ENCODE results near the gene PLPP4. TPM values are rescaled to one million over a fixed set of nuclear protein-coding genes. Genes with fewer than 3 reads are reported as not detected.

The PLPP4 gene
- polyA plus RNA-seq, 1 donor: 3.1 TPM

DNA sequence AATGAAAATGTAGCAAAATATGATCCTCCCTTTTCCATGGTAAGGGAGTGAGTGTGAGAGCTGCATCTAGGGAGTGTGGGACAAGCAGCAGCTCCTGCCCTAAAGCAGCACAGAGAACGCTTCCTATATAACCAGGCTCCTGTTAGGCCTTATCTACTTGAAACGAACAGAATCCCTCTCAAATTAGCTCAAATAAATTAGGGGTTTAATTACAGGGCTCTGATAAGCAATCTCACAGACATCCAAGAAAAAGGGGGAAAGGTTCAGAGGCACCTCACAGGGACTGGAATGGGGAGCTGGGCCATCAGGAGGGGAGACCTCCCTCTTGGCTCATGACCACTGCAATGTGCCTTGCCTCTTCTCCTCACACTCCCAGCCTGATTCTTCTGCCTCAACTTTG lies 57.9 kb downstream of the PLPP4 start:
- Histone ChIP-seq H3K36me3 (ENCODE audit: control insufficient read depth, insufficient read depth, low read length) (no peaks in the 10 kb centered on the region), H3K4me1 (ENCODE audit: control insufficient read depth, insufficient read depth, low read length) (no peaks in the 10 kb centered on the region), H3K4me3 (ENCODE audit: low read length) (no peak overlapping the region), H3K27ac (ENCODE audit: low read length) (no peak overlapping the region), H3K9me3 (ENCODE audit: control insufficient read depth, low read depth, low read length) (no peaks in the 10 kb centered on the region), H3K27me3 (ENCODE audit: control insufficient read depth, insufficient read depth, low read length) (no peaks in the 10 kb centered on the region)
- WGBS (ENCODE audit: insufficient coverage, low lambda C conversion rate): no CpG with 5 or more reads among the region's 2 CpGs
- no peak for DNase-seq

- no peaks in the 10 kb centered on the region for H3K36me3 ChIP-seq (ENCODE audit: control insufficient read depth, insufficient read depth, low read length)
- H3K27me3 ChIP-seq (ENCODE audit: control insufficient read depth, insufficient read depth, low read length): no peaks in the 10 kb centered on the region
- DNase-seq: no peak
- H3K4me3 ChIP-seq (ENCODE audit: low read length): no peak overlapping the region
- no peak overlapping the region for H3K27ac ChIP-seq (ENCODE audit: low read length)
- WGBS (ENCODE audit: insufficient coverage, low lambda C conversion rate): no CpG with 5 or more reads among the region's 2 CpGs
- no peaks in the 10 kb centered on the region for H3K4me1 ChIP-seq (ENCODE audit: control insufficient read depth, insufficient read depth, low read length)
- no peaks in the 10 kb centered on the region for H3K9me3 ChIP-seq (ENCODE audit: control insufficient read depth, low read depth, low read length)
Measured at GRCh38 chr10:120515741-120516140, 58.7 kb downstream of the PLPP4 start.

DNA sequence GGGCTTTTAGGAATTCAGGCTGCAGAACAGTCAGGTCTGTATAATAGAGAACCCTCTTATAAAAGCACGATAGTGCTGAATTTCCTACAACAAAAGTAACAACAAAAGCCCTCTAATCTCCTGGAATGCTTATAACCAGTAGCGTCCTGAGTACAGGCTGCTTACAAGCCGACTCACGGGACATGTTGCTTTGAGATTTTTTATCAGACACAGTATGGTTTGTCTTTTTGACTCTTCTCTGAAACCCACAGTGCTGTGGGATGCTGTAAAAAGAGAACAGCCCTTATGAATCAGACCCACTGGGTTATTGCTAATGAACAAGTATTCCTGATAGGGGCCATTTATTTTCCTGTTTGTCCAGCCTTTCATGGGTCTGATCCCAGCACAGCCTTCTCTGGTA lies 59.4 kb downstream of the PLPP4 start:
- Histone ChIP-seq H3K27me3 (ENCODE audit: control insufficient read depth, insufficient read depth, low read length) (no peaks in the 10 kb centered on the region), H3K36me3 (ENCODE audit: control insufficient read depth, insufficient read depth, low read length) (no peaks in the 10 kb centered on the region), H3K9me3 (ENCODE audit: control insufficient read depth, low read depth, low read length) (no peaks in the 10 kb centered on the region), H3K27ac (ENCODE audit: low read length) (no peak overlapping the region), H3K4me1 (ENCODE audit: control insufficient read depth, insufficient read depth, low read length) (no peaks in the 10 kb centered on the region), H3K4me3 (ENCODE audit: low read length) (no peak overlapping the region)
- DNase-seq: no peak
- no CpG with 5 or more reads among the region's 4 CpGs for WGBS (ENCODE audit: insufficient coverage, low lambda C conversion rate)

GRCh38 chr10:120517196-120517595 lies 60.2 kb downstream of the PLPP4 start:
- 88% methylated on average over 1 of the region's 5 CpGs for WGBS (ENCODE audit: insufficient coverage, low lambda C conversion rate)
- H3K9me3 ChIP-seq (ENCODE audit: control insufficient read depth, low read depth, low read length): no peaks in the 10 kb centered on the region

GRCh38 chr10:120517881-120518484 lies 61.0 kb downstream of the PLPP4 start:
- no peak overlapping the region for H3K4me3 ChIP-seq (ENCODE audit: low read length)
- H3K27me3 ChIP-seq (ENCODE audit: control insufficient read depth, insufficient read depth, low read length): no peaks in the 10 kb centered on the region
- H3K36me3 ChIP-seq (ENCODE audit: control insufficient read depth, insufficient read depth, low read length): no peaks in the 10 kb centered on the region
- H3K9me3 ChIP-seq (ENCODE audit: control insufficient read depth, low read depth, low read length): no peaks in the 10 kb centered on the region
- no CpG with 5 or more reads among the region's 9 CpGs for WGBS (ENCODE audit: insufficient coverage, low lambda C conversion rate)
- no peak overlapping the region for H3K27ac ChIP-seq (ENCODE audit: low read length)
- no peak for DNase-seq
- H3K4me1 ChIP-seq (ENCODE audit: control insufficient read depth, insufficient read depth, low read length): no peaks in the 10 kb centered on the region

More at GRCh38 chr10:120517196-120517595, 60.2 kb downstream of the PLPP4 start:
- Histone ChIP-seq H3K27ac (ENCODE audit: low read length) (no peak overlapping the region), H3K4me3 (ENCODE audit: low read length) (no peak overlapping the region), H3K36me3 (ENCODE audit: control insufficient read depth, insufficient read depth, low read length) (no peaks in the 10 kb centered on the region), H3K27me3 (ENCODE audit: control insufficient read depth, insufficient read depth, low read length) (no peaks in the 10 kb centered on the region), H3K4me1 (ENCODE audit: control insufficient read depth, insufficient read depth, low read length) (no peaks in the 10 kb centered on the region)
- no peak for DNase-seq

- no peaks in the 10 kb centered on the region for H3K36me3 ChIP-seq (ENCODE audit: control insufficient read depth, insufficient read depth, low read length)
- H3K4me3 ChIP-seq (ENCODE audit: low read length): no peak overlapping the region
- H3K27me3 ChIP-seq (ENCODE audit: control insufficient read depth, insufficient read depth, low read length): peaks cover 5% of the 10 kb centered on the region
- no peaks in the 10 kb centered on the region for H3K9me3 ChIP-seq (ENCODE audit: control insufficient read depth, low read depth, low read length)
- WGBS (ENCODE audit: insufficient coverage, low lambda C conversion rate): 94% methylated on average over 2 of the region's 3 CpGs
- DNase-seq: no peak
- H3K27ac ChIP-seq (ENCODE audit: low read length): no peak overlapping the region
- no peaks in the 10 kb centered on the region for H3K4me1 ChIP-seq (ENCODE audit: control insufficient read depth, insufficient read depth, low read length)
Measured at GRCh38 chr10:120521880-120522279, 64.9 kb downstream of the PLPP4 start.

- Histone ChIP-seq H3K9me3 (ENCODE audit: control insufficient read depth, low read depth, low read length) (no peaks in the 10 kb centered on the region), H3K27ac (ENCODE audit: low read length) (no peak overlapping the region), H3K27me3 (ENCODE audit: control insufficient read depth, insufficient read depth, low read length) (peaks cover 5% of the 10 kb centered on the region), H3K36me3 (ENCODE audit: control insufficient read depth, insufficient read depth, low read length) (no peaks in the 10 kb centered on the region), H3K4me1 (ENCODE audit: control insufficient read depth, insufficient read depth, low read length) (no peaks in the 10 kb centered on the region), H3K4me3 (ENCODE audit: low read length) (no peak overlapping the region)
- no CpG with 5 or more reads among the region's 3 CpGs for WGBS (ENCODE audit: insufficient coverage, low lambda C conversion rate)
- DNase-seq: no peak
Measured at GRCh38 chr10:120527691-120528090, 70.7 kb downstream of the PLPP4 start.

DNA sequence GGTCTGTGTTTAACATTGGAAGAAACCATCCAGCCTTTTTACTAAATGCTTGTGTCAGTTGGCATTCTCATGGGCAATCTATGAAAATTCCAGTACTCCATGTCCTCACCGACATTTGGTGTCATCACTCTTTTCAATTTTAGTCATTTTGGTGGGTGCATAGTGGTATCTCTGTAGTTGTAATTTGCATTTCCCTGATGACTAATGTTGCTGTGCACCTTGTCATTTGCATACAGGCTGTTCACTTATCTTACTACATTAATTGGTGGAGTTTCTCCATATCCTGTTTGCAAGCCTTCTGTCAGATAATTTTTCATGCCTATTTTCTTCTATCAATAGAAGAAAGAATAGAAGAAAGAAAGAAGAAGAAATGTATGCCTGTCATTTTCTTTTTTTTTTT lies 73.7 kb downstream of the PLPP4 start:
- H3K27me3 ChIP-seq (ENCODE audit: control insufficient read depth, insufficient read depth, low read length): no peaks in the 10 kb centered on the region
- H3K4me3 ChIP-seq (ENCODE audit: low read length): no peak overlapping the region
- no peak overlapping the region for H3K27ac ChIP-seq (ENCODE audit: low read length)
- no peaks in the 10 kb centered on the region for H3K4me1 ChIP-seq (ENCODE audit: control insufficient read depth, insufficient read depth, low read length)
- DNase-seq: no peak
- H3K9me3 ChIP-seq (ENCODE audit: control insufficient read depth, low read depth, low read length): no peaks in the 10 kb centered on the region
- no peaks in the 10 kb centered on the region for H3K36me3 ChIP-seq (ENCODE audit: control insufficient read depth, insufficient read depth, low read length)
- WGBS (ENCODE audit: insufficient coverage, low lambda C conversion rate): 100% methylated on average over 1 of the region's 1 CpG

- Histone ChIP-seq H3K27me3 (ENCODE audit: control insufficient read depth, insufficient read depth, low read length) (no peaks in the 10 kb centered on the region), H3K4me3 (ENCODE audit: low read length) (no peak overlapping the region), H3K36me3 (ENCODE audit: control insufficient read depth, insufficient read depth, low read length) (no peaks in the 10 kb centered on the region), H3K27ac (ENCODE audit: low read length) (no peak overlapping the region), H3K9me3 (ENCODE audit: control insufficient read depth, low read depth, low read length) (no peaks in the 10 kb centered on the region), H3K4me1 (ENCODE audit: control insufficient read depth, insufficient read depth, low read length) (no peaks in the 10 kb centered on the region)
- DNase-seq: no peak
- 86% methylated on average over 1 of the region's 2 CpGs for WGBS (ENCODE audit: insufficient coverage, low lambda C conversion rate)
Measured at GRCh38 chr10:120538091-120538490, 81.1 kb downstream of the PLPP4 start.

DNA sequence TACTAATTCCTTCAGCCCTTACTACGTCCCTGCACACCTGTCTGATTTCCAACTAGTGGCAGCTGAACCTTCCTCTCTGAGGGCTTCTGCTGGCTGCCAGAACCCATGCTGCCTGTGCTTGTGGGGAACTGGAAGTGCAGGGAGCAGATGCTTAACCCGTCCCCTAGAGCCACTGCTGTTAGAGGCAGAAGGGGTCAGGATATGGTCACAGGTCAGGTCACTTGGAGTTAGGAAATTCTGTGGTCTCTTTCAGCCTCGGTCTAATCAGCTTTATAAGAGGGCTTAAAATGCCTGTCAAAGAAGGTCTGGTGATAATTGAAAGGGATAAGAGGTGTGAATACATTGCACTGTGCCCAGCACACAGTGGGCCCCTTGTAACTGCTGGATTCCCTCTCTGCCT lies 82.0 kb downstream of the PLPP4 start:
- no peaks in the 10 kb centered on the region for H3K4me1 ChIP-seq (ENCODE audit: control insufficient read depth, insufficient read depth, low read length)
- no peak overlapping the region for H3K4me3 ChIP-seq (ENCODE audit: low read length)
- H3K27ac ChIP-seq (ENCODE audit: low read length): no peak overlapping the region
- 80% methylated on average over 1 of the region's 3 CpGs for WGBS (ENCODE audit: insufficient coverage, low lambda C conversion rate)
- no peaks in the 10 kb centered on the region for H3K36me3 ChIP-seq (ENCODE audit: control insufficient read depth, insufficient read depth, low read length)
- no peaks in the 10 kb centered on the region for H3K27me3 ChIP-seq (ENCODE audit: control insufficient read depth, insufficient read depth, low read length)
- H3K9me3 ChIP-seq (ENCODE audit: control insufficient read depth, low read depth, low read length): no peaks in the 10 kb centered on the region
- DNase-seq: no peak

GRCh38 chr10:120540486-120540885 lies 83.5 kb downstream of the PLPP4 start:
- H3K9me3 ChIP-seq (ENCODE audit: control insufficient read depth, low read depth, low read length): no peaks in the 10 kb centered on the region
- DNase-seq: no peak
- no peak overlapping the region for H3K27ac ChIP-seq (ENCODE audit: low read length)
- no peaks in the 10 kb centered on the region for H3K27me3 ChIP-seq (ENCODE audit: control insufficient read depth, insufficient read depth, low read length)
- H3K36me3 ChIP-seq (ENCODE audit: control insufficient read depth, insufficient read depth, low read length): no peaks in the 10 kb centered on the region
- H3K4me3 ChIP-seq (ENCODE audit: low read length): no peak overlapping the region
- WGBS (ENCODE audit: insufficient coverage, low lambda C conversion rate): no CpG with 5 or more reads among the region's 3 CpGs
- H3K4me1 ChIP-seq (ENCODE audit: control insufficient read depth, insufficient read depth, low read length): no peaks in the 10 kb centered on the region
